ENCODE measurements around the gene CPXM2. TPM values are rescaled to one million over a fixed set of nuclear protein-coding genes. Genes with fewer than 3 reads are reported as not detected.

The CPXM2 gene
- polyA plus RNA-seq, 1 experiment, result 14.4 TPM

DNA sequence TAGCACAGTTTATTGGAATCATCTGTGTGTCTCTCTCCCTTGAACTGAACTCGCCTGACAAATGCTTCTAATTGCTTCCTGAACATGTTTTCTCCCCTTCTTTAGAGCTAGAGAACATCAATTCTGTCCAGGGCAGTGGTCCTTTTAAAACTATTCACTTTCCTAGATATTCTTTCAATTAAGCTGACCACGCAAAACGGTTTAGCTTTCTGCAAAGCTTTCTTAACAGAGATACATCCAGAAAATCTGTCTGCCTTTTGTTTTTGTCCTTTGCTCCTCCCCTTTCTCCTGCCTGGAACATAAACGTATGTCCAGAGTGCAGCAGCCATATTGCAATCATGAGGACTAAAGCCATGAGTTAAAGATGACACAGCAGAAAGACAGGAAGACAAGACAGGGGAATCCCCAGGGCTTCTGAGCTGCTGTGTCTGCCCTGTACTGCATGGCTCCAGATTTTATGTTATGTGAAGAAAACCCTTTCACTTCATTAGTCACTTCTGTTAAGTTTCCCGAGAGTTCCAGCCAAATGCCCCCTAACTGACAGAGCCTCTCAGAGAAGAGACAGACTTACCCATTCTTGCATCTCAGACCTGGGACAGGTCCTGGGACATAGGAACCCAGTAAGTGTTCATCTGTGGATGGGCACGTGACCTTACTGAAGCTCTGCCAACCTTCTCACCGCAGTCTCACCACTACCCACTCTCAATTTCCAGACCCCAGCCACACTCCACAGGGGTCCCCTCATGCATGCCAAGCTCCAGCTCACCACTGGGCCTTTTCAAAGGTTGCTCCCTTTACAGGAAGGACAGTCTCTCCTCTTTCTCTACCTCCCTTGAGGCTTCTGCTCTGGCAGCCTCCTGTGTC, 35.0 kb upstream of the CPXM2 start:
- no peaks in the 10 kb centered on the region for H3K36me3 ChIP-seq (ENCODE audit: control insufficient read depth, insufficient read depth, low read length)
- H3K27me3 ChIP-seq (ENCODE audit: control insufficient read depth, insufficient read depth, low read length), result no peaks in the 10 kb centered on the region
- POLR2A ChIA-PET, result no interaction called here
- no peak overlapping the region for H3K4me3 ChIP-seq (ENCODE audit: low read depth, low read length)
- DNase-seq (ENCODE audit: low read depth), result no peak
- TF ChIP-seq, protein P1, sequence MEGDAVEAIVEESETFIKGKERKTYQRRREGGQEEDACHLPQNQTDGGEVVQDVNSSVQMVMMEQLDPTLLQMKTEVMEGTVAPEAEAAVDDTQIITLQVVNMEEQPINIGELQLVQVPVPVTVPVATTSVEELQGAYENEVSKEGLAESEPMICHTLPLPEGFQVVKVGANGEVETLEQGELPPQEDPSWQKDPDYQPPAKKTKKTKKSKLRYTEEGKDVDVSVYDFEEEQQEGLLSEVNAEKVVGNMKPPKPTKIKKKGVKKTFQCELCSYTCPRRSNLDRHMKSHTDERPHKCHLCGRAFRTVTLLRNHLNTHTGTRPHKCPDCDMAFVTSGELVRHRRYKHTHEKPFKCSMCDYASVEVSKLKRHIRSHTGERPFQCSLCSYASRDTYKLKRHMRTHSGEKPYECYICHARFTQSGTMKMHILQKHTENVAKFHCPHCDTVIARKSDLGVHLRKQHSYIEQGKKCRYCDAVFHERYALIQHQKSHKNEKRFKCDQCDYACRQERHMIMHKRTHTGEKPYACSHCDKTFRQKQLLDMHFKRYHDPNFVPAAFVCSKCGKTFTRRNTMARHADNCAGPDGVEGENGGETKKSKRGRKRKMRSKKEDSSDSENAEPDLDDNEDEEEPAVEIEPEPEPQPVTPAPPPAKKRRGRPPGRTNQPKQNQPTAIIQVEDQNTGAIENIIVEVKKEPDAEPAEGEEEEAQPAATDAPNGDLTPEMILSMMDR (IDR thresholded peaks at IDR 0.05; ENCODE audit: insufficient read depth, low read depth, low read length), result no peak
- CTCF ChIA-PET, result interaction anchor here (1.2 kb wide), 1 partner anchor 11 kb away, joined by 4 read pairs; no protein-coding TSS in a partner anchor

DNA sequence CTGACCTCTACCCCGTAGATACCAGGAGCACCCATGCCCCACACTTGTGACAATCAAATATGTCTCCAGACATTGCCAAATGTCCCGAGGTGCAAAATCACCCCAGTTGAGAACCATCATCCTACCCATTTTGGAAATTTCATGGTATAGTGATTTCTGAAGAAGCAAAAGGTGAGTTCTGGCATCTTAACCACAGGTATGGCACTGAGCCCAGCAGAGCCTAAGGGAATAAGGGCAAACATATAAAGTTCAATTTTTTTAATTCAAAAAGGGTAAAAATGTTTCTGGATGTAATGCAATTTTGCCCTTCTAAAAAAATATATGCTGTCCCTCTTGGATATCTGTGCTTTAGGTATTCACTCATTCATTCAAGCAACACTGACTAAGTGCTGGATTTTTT, 30.5 kb upstream of the CPXM2 start:
- TF ChIP-seq, protein P1 (IDR thresholded peaks at IDR 0.05; ENCODE audit: insufficient read depth, low read depth, low read length), result no peak
- ChIA-PET POLR2A (no interaction called here), CTCF (interaction anchor here (1.0 kb wide), 1 partner anchor 10 kb away, joined by 3 read pairs; no protein-coding TSS in a partner anchor)
- Histone ChIP-seq H3K4me3 (ENCODE audit: low read depth, low read length) (no peak overlapping the region), H3K36me3 (ENCODE audit: control insufficient read depth, insufficient read depth, low read length) (no peaks in the 10 kb centered on the region), H3K27me3 (ENCODE audit: control insufficient read depth, insufficient read depth, low read length) (no peaks in the 10 kb centered on the region; the same call in 1 of the 2 replicates)
- no peak for DNase-seq (ENCODE audit: low read depth)

DNA sequence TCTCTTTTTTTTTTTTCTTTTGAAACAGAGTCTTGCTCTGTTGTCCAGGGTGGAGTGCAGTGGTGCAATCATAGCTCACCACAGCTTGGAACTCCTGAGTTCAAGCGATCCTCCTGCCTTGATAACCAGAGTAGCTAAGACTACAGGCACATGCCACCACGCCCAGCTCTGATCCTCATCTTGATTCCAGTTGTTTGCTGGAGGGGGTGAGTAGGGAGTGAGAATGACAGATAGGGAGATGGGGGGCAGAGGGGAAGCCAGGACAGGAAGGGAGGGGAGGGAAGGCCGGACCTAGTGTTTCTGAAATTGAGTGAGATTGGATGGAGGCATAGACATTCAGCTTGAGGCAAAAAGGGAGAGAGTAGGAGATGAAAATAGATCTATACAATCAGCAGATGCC, 25.2 kb upstream of the CPXM2 start:
- ChIA-PET CTCF (no interaction called here), POLR2A (no interaction called here)

DNA sequence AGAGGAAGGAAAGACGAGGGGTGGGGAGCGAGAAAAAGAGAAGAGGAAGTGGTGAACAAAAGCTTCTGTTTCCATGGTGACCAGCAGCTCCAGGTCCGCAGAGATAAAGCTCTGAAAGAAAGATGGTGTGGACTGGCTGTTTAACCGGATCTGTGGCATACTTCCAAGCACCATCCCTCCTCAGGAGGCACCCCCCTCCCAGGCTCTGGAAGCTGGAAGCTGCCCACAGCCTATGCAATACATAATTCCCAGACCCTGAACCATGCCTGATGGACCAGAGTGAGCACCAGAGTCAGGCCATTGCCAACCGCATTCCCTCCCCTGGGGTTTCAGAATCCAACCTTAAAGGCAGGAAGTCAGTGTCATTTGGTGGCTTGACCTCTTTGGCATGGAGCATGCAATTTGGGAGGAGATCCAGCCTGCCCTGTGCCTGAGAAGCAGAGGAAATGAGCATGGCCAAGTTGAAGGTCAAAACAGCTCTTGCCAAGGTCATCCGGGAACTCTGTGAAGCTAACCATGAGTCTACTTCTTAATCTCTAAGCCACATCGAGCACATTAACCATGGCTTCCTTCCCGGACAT, 22.2 kb upstream of the CPXM2 start:
- TF ChIP-seq, protein P1 (IDR thresholded peaks at IDR 0.05; ENCODE audit: insufficient read depth, low read depth, low read length), result no peak
- CTCF ChIA-PET, result interaction anchor here (1.1 kb wide), 2 partner anchors 10 to 172 kb away, joined by 3 to 4 read pairs; no protein-coding TSS in a partner anchor
- POLR2A ChIA-PET, result no interaction called here

More for the DNA sequence above, 25.2 kb upstream of the CPXM2 start:
- TF ChIP-seq, protein P1 (IDR thresholded peaks at IDR 0.05; ENCODE audit: insufficient read depth, low read depth, low read length), result no peak
- Histone ChIP-seq H3K4me3 (ENCODE audit: low read depth, low read length) (no peak overlapping the region), H3K36me3 (ENCODE audit: control insufficient read depth, insufficient read depth, low read length) (no peaks in the 10 kb centered on the region), H3K27me3 (ENCODE audit: control insufficient read depth, insufficient read depth, low read length) (no peaks in the 10 kb centered on the region; the same call in none of the 2 replicates)
- no peak for DNase-seq (ENCODE audit: low read depth)

DNA sequence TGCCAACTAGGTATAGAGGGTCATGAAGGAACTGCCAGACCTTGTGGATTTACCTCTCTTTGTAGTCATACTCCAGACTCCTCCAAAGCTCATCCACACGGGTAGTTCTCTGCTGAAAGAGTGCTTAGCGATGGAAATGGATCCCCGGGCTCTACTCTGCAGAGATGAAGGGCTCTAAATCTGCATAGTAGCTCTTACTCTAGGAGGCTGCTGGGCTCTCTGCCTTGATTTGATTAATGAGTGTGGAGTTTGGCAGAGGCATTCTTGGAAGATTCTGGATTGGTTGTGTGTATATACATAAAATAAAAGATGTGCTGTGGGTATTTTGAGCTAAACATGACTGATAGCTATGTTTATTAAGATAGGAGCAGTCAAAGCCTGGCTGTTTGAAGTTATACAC, 21.3 kb upstream of the CPXM2 start:
- H3K27me3 ChIP-seq (ENCODE audit: control insufficient read depth, insufficient read depth, low read length), result no peaks in the 10 kb centered on the region; the same call in none of the 2 replicates
- ChIA-PET POLR2A (no interaction called here), CTCF (interaction anchor here (1.1 to 1.5 kb wide), 2 partner anchors 9 kb away, joined by 3 read pairs; no protein-coding TSS in a partner anchor)
- H3K36me3 ChIP-seq (ENCODE audit: control insufficient read depth, insufficient read depth, low read length), result no peaks in the 10 kb centered on the region
- no peak for DNase-seq (ENCODE audit: low read depth)
- no peak overlapping the region for H3K4me3 ChIP-seq (ENCODE audit: low read depth, low read length)
- TF ChIP-seq, protein P1 (IDR thresholded peaks at IDR 0.05; ENCODE audit: insufficient read depth, low read depth, low read length), result no peak

More for the DNA sequence above, 22.2 kb upstream of the CPXM2 start:
- DNase-seq (ENCODE audit: low read depth), result no peak
- no peaks in the 10 kb centered on the region; the same call in none of the 2 replicates for H3K27me3 ChIP-seq (ENCODE audit: control insufficient read depth, insufficient read depth, low read length)
- no peak overlapping the region for H3K4me3 ChIP-seq (ENCODE audit: low read depth, low read length)
- H3K36me3 ChIP-seq (ENCODE audit: control insufficient read depth, insufficient read depth, low read length), result no peaks in the 10 kb centered on the region

All from BJ (cell line).